IPS-18a (cell line): ENCODE results near the gene MAN2B2.
A peak's percentile ranks its signal among the peaks of the same experiment; 100 is the strongest.

Source experiments
- H3K27ac ChIP-seq: one replicate; pipeline ENCODE4 v1.5.1; 2013; ENCODE audit warnings: low read length
- H3K27me3 ChIP-seq: one replicate; pipeline ENCODE4 v1.6.1; 2013; ENCODE audit warnings: mild to moderate bottlenecking, low read length; ENCODE audit not compliant: control insufficient read depth, insufficient read depth
- H3K36me3 ChIP-seq: one replicate; pipeline ENCODE4 v1.6.1; 2013; ENCODE audit warnings: low read depth, low read length; ENCODE audit not compliant: control insufficient read depth
- H3K4me1 ChIP-seq: one replicate; pipeline ENCODE4 v1.6.1; 2013; ENCODE audit warnings: low read depth, low read length; ENCODE audit not compliant: control insufficient read depth
- H3K4me3 ChIP-seq: one replicate; pipeline ENCODE4 v1.5.1; 2013; ENCODE audit warnings: low read length
- H3K9ac ChIP-seq: one replicate; pipeline ENCODE4 v1.6.1; 2013; ENCODE audit warnings: mild to moderate bottlenecking, low read length, moderate library complexity
- H3K9me3 ChIP-seq: one replicate; pipeline ENCODE4 v1.6.1; 2013; ENCODE audit warnings: low read depth, low read length; ENCODE audit not compliant: control insufficient read depth

MAN2B2 gene

DNA sequence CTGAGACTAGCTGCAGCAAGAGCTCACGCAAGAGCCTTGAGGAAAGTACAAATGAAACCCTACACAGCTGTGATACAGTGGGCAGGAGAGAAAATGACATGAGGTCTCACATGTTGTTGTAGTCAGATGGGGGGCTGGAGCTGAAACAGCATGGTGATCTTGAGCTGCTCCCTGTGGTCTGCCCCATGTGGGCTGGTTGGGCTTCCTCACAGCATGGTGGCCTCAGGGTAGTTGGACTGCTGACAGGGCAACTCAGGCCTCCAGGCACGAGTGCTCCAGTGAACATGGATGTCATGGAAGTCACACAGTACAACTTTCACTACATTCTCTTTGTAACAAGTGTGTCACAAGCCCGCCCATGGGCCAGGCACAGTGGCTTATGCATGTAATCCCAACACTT is 3.4 kb upstream of the MAN2B2 start:
- Histone ChIP-seq H3K27ac (no peak overlapping the region), H3K27me3 (peaks cover 33% of the 10 kb centered on the region), H3K9ac (no peak overlapping the region), H3K9me3 (no peaks in the 10 kb centered on the region), H3K36me3 (no peaks in the 10 kb centered on the region), H3K4me1 (no peaks in the 10 kb centered on the region), H3K4me3 (no peak overlapping the region)

- Histone ChIP-seq H3K4me1 (no peaks in the 10 kb centered on the region), H3K27ac (no peak overlapping the region), H3K27me3 (peaks cover 23% of the 10 kb centered on the region), H3K4me3 (no peak overlapping the region), H3K36me3 (no peaks in the 10 kb centered on the region), H3K9ac (no peak overlapping the region), H3K9me3 (no peaks in the 10 kb centered on the region)
Observed at GRCh38 chr4:6573551-6573950, 1.4 kb upstream of the MAN2B2 start.

- Histone ChIP-seq H3K9me3 (no peaks in the 10 kb centered on the region), H3K9ac (no peak overlapping the region), H3K27ac (no peak overlapping the region), H3K4me1 (no peaks in the 10 kb centered on the region), H3K4me3 (peak overlapping the region; percentile 83), H3K27me3 (peaks cover 23% of the 10 kb centered on the region), H3K36me3 (no peaks in the 10 kb centered on the region)
Observed at GRCh38 chr4:6573986-6574746, 823 bp upstream of the MAN2B2 start.

DNA sequence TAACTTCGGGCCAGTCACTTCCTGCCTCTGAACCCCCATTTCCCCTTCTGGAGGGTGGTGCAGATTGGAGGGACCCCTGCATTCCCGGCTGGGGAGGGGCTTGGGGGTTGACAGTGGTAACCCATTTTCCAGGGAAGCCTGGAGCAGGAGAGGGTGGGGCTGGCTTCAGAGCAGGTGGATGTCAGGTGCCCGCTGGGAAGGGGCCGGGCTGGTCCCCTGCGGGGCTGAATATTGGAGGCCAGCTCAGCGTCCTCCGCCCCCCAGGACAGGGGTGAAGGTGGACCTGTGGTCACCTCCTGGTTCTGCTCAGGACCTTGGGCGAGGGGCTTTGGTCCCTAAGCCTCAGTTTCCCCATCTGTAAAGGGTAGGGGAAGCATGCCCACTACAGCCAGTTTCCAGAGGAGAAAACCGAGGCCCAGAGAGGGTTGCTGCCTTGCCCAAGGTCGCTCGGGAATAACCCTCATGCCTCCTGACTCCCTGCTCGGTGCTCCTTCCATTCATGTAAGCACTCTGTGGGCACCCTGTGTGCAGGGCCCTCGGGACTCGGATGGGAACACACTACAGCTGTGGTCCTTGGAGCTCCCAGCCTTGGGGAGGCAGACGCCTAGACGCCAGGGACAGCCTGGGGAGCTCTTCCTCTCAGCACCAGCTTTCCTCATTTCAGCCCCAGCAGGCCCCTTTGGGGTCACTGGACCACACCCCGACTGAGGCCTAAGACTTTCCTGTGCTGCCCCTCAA is 683 bp downstream of the MAN2B2 start:
- Histone ChIP-seq H3K36me3 (peaks cover 2% of the 10 kb centered on the region), H3K27me3 (peaks cover 23% of the 10 kb centered on the region), H3K9me3 (no peaks in the 10 kb centered on the region), H3K27ac (no peak overlapping the region), H3K9ac (peak overlapping the region; percentile 45), H3K4me1 (no peaks in the 10 kb centered on the region), H3K4me3 (peak overlapping the region; percentile 83)

- H3K4me3 ChIP-seq: no peak overlapping the region
- H3K27ac ChIP-seq: no peak overlapping the region
Observed at GRCh38 chr4:6576512-6576911, 1.5 kb downstream of the MAN2B2 start.

GRCh38 chr4:6576932-6577331 is 1.9 kb downstream of the MAN2B2 start:
- peaks cover 2% of the 10 kb centered on the region for H3K36me3 ChIP-seq
- no peak overlapping the region for H3K4me3 ChIP-seq
- no peaks in the 10 kb centered on the region for H3K4me1 ChIP-seq
- H3K27me3 ChIP-seq: peaks cover 23% of the 10 kb centered on the region
- no peaks in the 10 kb centered on the region for H3K9me3 ChIP-seq
- no peak overlapping the region for H3K27ac ChIP-seq
- no peak overlapping the region for H3K9ac ChIP-seq

More at GRCh38 chr4:6576512-6576911, 1.5 kb downstream of the MAN2B2 start:
- H3K27me3 ChIP-seq: peaks cover 23% of the 10 kb centered on the region
- peaks cover 2% of the 10 kb centered on the region for H3K36me3 ChIP-seq
- no peak overlapping the region for H3K9ac ChIP-seq
- no peaks in the 10 kb centered on the region for H3K9me3 ChIP-seq
- H3K4me1 ChIP-seq: no peaks in the 10 kb centered on the region

DNA sequence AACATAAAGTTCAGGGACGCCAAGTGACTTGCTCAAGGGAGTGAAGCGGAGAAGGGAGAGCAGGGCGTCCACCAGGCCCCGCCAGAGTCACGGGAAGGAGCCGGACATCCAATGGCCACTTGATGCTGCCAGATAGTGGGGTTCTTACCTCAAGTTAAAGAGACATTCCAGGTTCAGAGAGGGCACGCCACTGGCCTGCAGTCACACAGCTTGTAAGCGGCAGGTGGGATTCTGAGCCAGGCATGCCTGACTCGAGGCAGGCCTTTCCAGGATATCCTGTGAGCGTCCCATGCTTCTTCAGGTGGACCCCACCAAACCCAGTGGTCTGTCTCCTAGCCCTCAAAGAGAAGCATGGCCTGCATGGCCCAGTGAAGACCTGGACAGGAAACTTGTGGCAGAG is 2.4 kb downstream of the MAN2B2 start:
- no peaks in the 10 kb centered on the region for H3K9me3 ChIP-seq
- no peak overlapping the region for H3K27ac ChIP-seq
- H3K36me3 ChIP-seq: peaks cover 2% of the 10 kb centered on the region

DNA sequence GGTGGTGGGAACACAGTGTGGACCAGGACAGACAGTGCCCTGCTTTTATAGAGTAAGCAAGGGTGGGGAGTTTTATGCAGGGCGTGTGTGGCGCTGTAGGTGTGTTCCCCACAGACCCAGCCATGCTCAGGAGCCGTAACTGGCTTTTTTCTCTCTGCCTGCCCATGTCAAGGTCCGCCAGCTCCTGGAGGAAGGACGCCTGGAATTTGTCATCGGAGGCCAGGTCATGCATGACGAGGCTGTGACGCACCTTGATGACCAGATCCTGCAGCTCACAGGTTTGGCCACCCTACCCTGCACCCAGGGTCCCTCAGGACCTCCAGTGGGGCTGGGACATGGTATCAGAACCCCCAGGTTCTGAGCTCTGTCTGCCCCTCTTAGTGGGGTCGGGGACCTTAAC is 3.2 kb downstream of the MAN2B2 start:
- no peak overlapping the region for H3K4me3 ChIP-seq
- peaks cover 14% of the 10 kb centered on the region for H3K27me3 ChIP-seq
- peaks cover 2% of the 10 kb centered on the region for H3K36me3 ChIP-seq
- H3K4me1 ChIP-seq: no peaks in the 10 kb centered on the region
- no peak overlapping the region for H3K27ac ChIP-seq
- H3K9me3 ChIP-seq: no peaks in the 10 kb centered on the region
- H3K9ac ChIP-seq: no peak overlapping the region

More for the DNA sequence above, 2.4 kb downstream of the MAN2B2 start:
- Histone ChIP-seq H3K4me3 (no peak overlapping the region), H3K27me3 (peaks cover 22% of the 10 kb centered on the region), H3K9ac (no peak overlapping the region), H3K4me1 (no peaks in the 10 kb centered on the region)

GRCh38 chr4:6580353-6580752 is 5.4 kb downstream of the MAN2B2 start:
- Histone ChIP-seq H3K27me3 (no peaks in the 10 kb centered on the region), H3K9me3 (no peaks in the 10 kb centered on the region), H3K4me1 (no peaks in the 10 kb centered on the region)

DNA sequence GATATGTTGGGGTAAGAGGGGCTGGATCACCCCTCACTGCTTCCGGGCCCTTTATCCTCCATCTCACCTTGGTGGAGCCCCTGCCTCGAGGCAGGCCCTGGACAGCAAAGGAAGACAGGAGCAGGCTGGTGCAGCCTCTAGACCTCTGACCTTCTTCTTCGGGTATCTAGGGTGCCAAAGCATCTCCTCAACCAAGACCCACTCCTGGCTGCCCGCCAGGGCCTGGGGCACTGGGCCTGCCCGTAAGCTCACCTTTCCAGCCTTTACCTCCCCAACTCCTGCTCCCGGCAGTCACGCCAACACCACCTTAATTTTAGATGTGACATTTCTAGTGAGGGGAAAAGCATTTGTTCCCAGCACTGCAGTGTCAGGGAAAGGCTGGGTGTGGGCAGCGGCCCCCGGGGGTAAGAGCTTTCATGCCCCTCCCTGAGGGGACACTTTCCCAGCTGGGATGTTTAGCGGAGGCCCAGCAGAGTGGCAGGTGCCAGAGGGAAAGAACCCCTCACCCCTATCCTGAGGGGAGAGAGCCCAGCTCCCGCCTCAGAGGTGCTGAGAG is 6.7 kb downstream of the MAN2B2 start:
- no peaks in the 10 kb centered on the region for H3K27me3 ChIP-seq
- no peaks in the 10 kb centered on the region for H3K9me3 ChIP-seq
- H3K9ac ChIP-seq: no peak overlapping the region
- no peak overlapping the region for H3K27ac ChIP-seq
- H3K36me3 ChIP-seq: peaks cover 2% of the 10 kb centered on the region
- H3K4me3 ChIP-seq: no peak overlapping the region
- H3K4me1 ChIP-seq: no peaks in the 10 kb centered on the region

More at GRCh38 chr4:6580353-6580752, 5.4 kb downstream of the MAN2B2 start:
- Histone ChIP-seq H3K36me3 (peaks cover 2% of the 10 kb centered on the region), H3K27ac (no peak overlapping the region), H3K9ac (no peak overlapping the region), H3K4me3 (no peak overlapping the region)

DNA sequence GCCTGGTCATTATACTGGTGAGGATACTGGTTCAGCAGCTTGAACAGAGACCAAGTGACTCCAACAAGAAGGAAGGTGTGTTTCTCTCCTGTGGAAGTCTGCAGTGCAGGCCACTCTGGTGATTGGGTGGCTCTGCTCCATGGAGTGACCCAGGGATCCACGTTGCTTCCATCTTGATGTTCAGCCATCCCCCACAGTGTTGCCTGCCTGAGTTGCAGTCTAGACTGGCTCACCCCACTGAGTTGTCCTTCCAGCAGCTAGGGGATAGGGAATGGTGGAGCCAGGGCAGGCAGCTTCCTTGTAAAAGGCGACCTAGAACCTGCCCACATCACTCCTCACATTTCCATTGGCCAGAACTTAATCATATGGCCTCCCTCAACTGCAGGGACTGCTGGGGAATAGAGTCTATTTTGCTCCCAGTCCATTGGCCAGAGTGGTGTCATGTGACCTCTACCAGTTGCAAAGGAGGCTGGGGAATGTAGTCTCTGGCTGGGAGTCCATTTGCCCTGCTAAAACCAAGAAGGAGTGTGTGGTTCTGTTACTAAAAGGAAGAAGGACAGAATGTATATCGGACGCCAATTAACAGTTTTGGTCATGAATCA is 8.0 kb downstream of the MAN2B2 start:
- H3K27me3 ChIP-seq: no peaks in the 10 kb centered on the region
- no peak overlapping the region for H3K27ac ChIP-seq
- no peaks in the 10 kb centered on the region for H3K9me3 ChIP-seq
- H3K9ac ChIP-seq: no peak overlapping the region
- H3K4me3 ChIP-seq: no peak overlapping the region
- H3K4me1 ChIP-seq: no peaks in the 10 kb centered on the region
- peaks cover 2% of the 10 kb centered on the region for H3K36me3 ChIP-seq
